ENCODE measurements around the gene CHRNA7.
"Not testable (repeated sequence)": the region's sequence is repeated elsewhere in the genome, so short reads cannot be mapped to it uniquely, and the experiment has no call there.

The CHRNA7 gene

DNA sequence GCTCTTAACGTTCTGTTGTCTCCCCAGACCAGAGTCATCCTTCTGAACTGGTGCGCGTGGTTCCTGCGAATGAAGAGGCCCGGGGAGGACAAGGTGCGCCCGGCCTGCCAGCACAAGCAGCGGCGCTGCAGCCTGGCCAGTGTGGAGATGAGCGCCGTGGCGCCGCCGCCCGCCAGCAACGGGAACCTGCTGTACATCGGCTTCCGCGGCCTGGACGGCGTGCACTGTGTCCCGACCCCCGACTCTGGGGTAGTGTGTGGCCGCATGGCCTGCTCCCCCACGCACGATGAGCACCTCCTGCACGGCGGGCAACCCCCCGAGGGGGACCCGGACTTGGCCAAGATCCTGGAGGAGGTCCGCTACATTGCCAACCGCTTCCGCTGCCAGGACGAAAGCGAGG lies 137.6 kb downstream of the CHRNA7 start:
- not testable (repeated sequence) for DNase-seq

DNA sequence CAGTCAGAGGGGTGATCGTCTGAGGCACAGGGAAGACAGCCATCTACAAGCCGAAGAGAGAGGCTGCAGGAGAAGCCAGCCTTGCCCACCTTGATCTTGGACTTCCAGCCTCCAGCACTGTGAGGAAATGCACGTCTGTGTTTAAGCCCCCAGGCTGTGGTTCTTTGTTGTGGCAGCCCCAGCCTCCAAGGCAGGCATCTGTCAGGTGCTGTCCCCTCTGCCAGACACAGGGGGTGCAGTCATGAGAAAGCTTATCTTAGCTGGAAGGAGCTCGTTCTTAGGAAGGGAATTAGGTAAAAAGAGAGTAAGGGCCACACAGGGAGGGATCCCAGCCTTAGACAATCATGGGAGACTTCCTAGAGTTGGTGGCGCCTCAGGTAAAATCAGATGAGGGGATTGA lies 150.3 kb downstream of the CHRNA7 start:
- not testable (repeated sequence) for DNase-seq

DNA sequence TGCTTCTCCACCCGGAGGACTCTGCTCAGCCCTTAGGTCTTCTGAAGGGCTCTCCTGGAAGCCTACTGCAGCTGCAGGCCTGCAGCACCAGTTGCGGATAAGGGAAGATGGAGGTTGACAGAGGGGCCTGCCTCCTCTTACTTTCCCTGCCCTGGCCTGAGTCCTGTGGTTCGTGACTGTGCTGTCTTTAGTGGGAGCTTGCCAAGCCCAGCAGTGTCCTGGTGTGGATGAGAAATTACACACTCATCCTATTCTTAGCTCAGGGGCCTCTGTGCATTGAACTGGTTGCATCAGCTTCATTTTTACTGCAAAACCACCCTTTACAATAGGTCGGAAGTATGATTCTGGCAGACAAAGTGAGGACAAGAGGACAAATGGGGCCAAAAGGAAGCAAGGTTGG lies 163.5 kb downstream of the CHRNA7 start:
- not testable (repeated sequence) for DNase-seq

DNA sequence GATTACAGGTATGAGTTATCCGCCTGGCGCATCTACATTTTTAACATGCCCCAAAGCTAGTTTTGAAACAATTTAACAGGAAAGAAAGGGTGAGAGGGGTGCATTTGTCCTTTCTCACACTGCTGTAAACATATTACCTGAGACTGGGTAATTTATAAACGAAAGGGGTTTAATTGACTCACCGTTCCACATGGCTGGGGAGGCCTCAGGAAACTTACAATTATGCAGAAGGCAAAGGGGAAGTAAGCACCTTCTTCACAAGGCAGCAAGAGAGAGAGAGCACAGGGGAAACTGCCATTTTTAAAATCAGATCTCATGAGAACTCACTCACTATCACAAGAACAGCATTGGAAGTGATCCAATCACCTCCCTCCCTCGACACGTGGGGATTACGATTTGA lies 165.9 kb downstream of the CHRNA7 start:
- not testable (repeated sequence) for DNase-seq

DNA sequence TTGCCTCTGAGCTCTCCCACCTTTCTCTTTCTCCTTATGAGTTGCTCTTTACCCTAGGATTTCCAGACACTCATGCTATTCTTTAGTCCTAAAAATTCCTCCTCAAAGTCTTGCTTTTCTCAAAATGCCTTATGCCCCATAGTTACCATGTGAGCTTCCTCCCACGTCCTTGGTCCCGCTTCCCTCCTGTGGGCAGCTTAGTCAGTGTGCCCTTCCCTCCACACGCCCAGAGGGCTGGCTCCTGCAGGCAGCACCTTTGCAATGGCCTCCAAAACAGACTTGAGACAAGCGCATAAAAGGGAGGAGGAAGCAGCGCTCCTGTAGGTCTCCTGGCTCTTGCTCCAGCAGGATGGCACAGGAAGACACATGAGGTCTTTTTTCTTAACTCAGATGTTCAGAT lies 168.6 kb downstream of the CHRNA7 start:
- not testable (repeated sequence) for DNase-seq

DNA sequence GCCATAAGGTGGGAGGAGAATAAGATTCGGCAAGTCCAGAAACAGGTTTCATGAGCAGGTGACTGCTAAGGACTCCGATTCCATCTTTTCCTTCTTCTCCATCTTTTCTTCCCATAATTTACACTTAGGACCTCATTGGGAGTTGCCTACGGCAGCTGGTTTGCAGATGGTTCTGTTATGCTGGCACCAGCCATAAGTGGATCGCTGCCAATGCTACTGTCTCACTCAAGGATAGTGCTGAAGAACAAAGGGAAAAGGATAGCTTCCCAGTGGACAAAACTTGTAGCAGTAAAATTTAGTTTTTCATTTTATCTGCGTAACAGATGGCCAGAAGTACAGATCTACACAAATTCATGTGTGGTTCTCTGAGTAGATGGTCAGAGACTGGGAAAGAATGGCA lies 178.8 kb downstream of the CHRNA7 start:
- not testable (repeated sequence) for DNase-seq

DNA sequence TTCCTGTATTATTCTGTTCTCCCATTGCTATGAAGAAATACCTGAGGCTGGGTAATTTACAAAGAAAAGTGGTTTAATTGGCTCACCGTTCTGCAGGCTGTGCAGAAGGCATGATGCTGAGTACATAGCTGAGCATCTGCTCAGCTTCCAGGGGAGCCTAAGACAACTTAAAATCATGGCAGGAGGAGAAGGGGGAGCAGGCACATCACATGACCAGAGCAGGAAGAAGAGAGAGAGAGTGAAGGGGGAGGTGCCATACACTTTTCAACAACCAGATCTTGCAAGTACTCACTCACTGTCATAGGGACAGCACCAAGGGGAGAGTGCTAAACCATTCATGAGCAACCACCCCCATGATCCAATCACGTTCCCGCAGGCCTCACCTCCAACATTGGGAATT lies 188.4 kb downstream of the CHRNA7 start:
- DNase-seq: no peak
